Measurements from ENCODE around the gene SCOC.

DNA sequence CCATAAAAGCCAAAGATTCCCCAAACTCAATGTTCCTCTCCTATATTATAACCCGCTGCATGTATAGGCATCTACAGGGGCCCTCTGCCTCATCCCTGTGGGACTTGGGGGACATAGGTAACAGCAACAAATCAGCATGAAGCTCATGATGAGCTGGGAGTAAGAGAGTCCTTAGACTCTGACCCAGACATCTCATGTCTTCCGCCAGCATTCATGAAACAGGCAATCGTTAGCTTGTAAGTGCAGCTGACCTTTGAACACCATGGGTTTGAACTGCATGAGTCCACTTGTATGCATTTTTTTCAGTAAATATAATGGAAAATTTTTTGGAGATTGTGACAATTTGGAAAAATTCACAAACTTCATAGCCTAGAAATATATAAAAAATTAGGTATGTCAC, 10.4 kb upstream of the SCOC start:
- TF ChIP-seq POLR2A (IDR thresholded peaks at IDR 0.05) (no peak), CTCF (IDR thresholded peaks at IDR 0.05) (no peak)

All from lower leg skin (tissue), 3 donors.